Medulla oblongata (tissue), 1 donor: ENCODE results near the gene FBN1.

Source experiments
- DNase-seq: peaks from one replicate; pipeline ENCODE4 v3.0.0-alpha.2; 2015; ENCODE audit errors: extremely low spot score

Gene FBN1

GRCh38 chr15:48554112-48554511, 91.4 kb downstream of the FBN1 start:
- no peak for DNase-seq

GRCh38 chr15:48553559-48553958, 92.0 kb downstream of the FBN1 start:
- no peak for DNase-seq

DNA sequence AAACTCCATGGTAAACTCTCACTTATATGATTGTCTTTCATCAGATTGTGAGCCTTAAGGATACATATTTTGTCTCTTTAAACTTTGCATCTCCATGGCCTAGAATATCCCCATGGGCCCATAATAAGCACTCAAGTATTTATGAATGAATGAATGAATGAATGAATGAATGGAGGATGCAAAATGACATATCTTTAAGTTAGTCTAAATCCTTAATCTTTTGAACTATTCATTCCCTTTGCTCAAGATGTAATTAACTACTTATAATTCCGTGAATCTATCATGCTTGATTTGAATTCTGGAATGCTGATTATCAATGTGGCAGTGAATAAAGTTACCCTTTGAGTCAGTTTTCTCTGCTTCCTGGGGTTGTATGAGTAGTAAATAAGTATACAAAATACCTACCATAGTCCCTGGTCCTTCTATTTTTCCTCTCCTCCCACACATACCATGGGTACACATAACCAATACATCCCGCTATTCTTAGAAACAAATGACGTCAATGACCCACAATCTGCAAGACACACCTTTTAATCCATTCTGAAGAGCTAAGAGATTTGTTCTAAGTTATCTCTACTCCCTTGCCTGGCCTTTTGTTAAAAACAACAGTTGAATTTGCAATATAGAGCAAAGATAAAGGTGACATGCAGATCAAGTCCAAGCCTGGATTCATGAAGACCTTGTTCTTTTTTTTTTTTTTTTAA, 94.5 kb downstream of the FBN1 start:
- DNase-seq, result no peak

DNA sequence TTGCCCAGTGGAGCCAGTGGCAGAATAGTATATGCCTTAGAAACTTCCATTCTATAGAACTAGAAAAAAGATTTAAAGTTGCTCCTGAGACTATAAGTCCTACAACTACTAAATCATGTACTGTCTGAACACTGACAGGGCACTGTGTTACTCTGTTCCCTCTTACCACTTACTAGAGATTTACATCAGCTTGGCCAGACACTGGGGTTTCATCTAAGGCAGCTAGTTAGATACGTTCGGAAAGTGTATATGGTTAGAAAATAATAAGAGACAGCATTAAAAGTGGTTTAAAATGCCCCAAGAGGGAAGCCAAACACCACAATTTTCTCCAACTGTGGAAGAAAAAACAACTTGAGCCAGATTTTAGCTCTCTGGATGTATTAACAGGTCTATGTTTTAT, 97.1 kb downstream of the FBN1 start:
- DNase-seq, result no peak

DNA sequence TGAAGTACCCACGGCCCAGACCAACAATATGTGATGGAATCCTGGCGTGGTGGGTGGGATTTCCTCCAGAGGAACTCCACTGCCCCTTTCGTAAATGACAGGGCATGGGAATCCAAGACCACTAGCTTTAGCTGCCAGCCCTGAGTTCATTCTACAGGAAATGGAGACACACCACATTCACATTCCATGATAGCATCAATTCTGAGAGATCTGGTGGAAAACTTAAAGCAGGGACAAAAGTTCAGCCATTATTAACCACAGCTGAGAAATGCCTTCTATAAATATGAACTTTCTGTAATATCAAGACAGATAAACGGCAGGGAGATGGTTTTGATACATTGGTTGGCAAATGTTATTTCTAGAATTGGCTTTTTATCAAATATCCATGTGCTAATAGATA, 98.2 kb downstream of the FBN1 start:
- no peak for DNase-seq

DNA sequence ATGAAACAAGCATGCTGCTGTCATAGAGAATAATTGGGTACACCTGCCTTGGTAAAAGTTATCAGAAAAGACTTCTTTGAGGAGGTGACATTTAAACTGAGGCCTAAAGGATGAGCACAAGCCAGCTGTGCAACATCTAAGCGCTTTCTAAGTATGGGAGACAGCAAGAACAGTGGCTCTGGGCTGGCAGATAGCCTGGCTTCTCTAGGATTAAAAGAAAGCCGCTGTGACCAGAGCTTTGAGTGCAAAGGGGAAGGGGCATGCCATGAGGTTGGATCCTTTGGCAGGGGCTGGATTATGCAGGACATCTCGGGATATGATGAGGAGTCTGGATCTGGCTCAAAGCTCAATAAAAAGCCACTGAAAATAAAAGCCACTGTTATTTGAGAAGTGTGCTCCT, 99.2 kb downstream of the FBN1 start:
- no peak for DNase-seq

GRCh38 chr15:48544778-48545177, 100.7 kb downstream of the FBN1 start:
- no peak for DNase-seq

GRCh38 chr15:48541341-48542278, 103.9 kb downstream of the FBN1 start:
- DNase-seq, result peak; percentile 27

DNA sequence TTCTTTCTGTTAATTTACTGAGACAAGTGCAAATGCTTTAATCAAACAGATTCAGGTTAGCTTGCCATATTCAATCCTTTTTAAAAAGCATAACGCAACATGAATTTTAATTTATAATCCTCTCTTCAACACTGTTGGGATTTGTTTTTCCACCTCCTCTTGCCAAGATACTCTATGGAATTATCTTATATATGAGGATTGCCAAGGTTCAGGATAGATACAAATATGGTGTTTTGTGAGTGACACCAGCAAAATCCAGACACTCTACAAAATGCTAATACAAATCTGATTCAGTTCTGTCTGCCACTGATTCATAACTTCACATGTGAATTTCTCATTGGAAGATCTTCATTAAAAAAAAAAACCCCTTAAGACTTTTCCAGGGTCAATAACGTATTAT, 104.8 kb downstream of the FBN1 start:
- no peak for DNase-seq

- DNase-seq, result no peak
Measured at GRCh38 chr15:48538941-48539340, 106.6 kb downstream of the FBN1 start.

- DNase-seq, result no peak
Measured at GRCh38 chr15:48537271-48538113, 108.0 kb downstream of the FBN1 start.

GRCh38 chr15:48536681-48537091, 108.8 kb downstream of the FBN1 start:
- no peak for DNase-seq

GRCh38 chr15:48533982-48534381, 111.5 kb downstream of the FBN1 start:
- DNase-seq, result no peak

- no peak for DNase-seq
Measured at GRCh38 chr15:48532946-48533345, 112.6 kb downstream of the FBN1 start.

- no peak for DNase-seq
Measured at GRCh38 chr15:48530528-48530927, 115.0 kb downstream of the FBN1 start.

- no peak for DNase-seq
Measured at GRCh38 chr15:48528921-48529320, 116.6 kb downstream of the FBN1 start.

- no peak for DNase-seq
Measured at GRCh38 chr15:48527517-48527916, 118.0 kb downstream of the FBN1 start.

GRCh38 chr15:48522911-48523310, 122.6 kb downstream of the FBN1 start:
- no peak for DNase-seq

DNA sequence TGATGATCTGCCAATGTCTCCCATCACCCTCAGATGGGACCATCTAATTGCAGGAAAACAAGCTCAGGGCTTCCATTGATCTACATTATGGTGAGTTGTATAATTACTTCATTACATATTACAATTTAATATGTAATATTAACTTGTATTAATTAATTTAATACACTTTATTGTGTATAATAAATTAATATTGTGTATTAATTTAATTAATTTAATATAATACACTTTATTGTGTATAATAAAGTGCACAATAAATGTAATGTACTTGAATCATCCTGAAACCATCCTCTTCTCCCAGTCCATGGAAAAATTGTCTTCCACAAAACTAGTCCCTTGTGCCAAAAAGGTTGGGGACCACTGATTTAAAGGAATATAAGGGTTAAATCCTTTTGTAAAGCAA, 123.4 kb downstream of the FBN1 start:
- DNase-seq, result no peak

- no peak for DNase-seq
Measured at GRCh38 chr15:48520376-48521155, 124.9 kb downstream of the FBN1 start.

DNA sequence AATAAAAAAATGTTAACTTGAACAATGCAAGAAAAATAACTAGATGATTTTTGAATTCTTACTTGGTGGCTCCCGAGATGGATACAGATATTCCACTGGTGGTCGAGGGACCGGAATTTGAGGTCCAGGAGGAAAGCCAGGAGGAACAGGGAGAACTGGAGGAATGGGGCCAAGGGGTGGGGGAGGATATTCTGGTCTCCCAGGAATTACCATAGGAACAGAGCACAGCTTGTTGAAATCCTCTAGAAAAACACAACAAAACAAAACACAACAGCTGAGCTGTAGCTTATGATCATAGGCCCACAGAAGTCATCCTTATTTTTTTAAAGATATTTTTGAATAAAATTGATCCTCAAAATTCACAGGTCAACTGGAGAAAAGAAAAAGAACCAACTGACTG, 129.4 kb downstream of the FBN1 start:
- peak; percentile 44 for DNase-seq
